Esophagus muscularis mucosa (tissue), 4 donors: ENCODE measurements around the gene HS3ST5. TPM values are rescaled to one million over a fixed set of nuclear protein-coding genes. Genes with fewer than 3 reads are reported as not detected.

Experiments
- DNase-seq: peaks from one replicate; pipeline ENCODE4 v3.0.0-alpha.2; 2017; ENCODE audit errors: extremely low spot score
- H3K27ac ChIP-seq, 4 donors: fragments of 200-600 bp; sonication (generic); replicated peaks in 1 of 4; 1 replicate in 3 of 4; 2 replicates in 1 of 4; pipeline ENCODE4 v1.5.1; 2016 to 2019; ENCODE audit warnings: mild to moderate bottlenecking in 1 of 4
- H3K27me3 ChIP-seq, 4 donors: fragments of 200-600 bp; sonication (generic); one replicate each; pipeline versions ENCODE4 v1.5.1 to v1.6.0; 2016 to 2019
- H3K36me3 ChIP-seq, 4 donors: fragments of 200-600 bp; sonication (generic); one replicate each; pipeline ENCODE4 v1.5.1; 2016 to 2019
- H3K4me1 ChIP-seq, 4 donors: fragments of 200-600 bp; sonication (generic); one replicate each; pipeline ENCODE4 v1.5.1; 2016 to 2019
- H3K4me3 ChIP-seq, 4 donors: fragments of 200-600 bp; sonication (generic); 1 replicate in 2 of 4; 2 replicates in 2 of 4; pipeline ENCODE4 v1.5.1; 2016 to 2019; ENCODE audit warnings: mild to moderate bottlenecking in 4 of 4, moderate library complexity in 1 of 4
- H3K9me3 ChIP-seq, 4 donors: fragments of 200-600 bp; sonication (generic); 1 replicate in 3 of 4; 2 replicates in 1 of 4; pipeline ENCODE4 v1.5.1; 2016 to 2019
- EP300 ChIP-seq: sonication (generic); formaldehyde crosslinking; IDR thresholded peaks from one replicate; pipeline ENCODE4 v1.6.1; 2017; ENCODE audit warnings: antibody characterized with exemption
- POLR2A ChIP-seq: fragments of 450-650 bp; IDR thresholded peaks from one replicate; pipeline ENCODE4 v1.6.1; 2017; ENCODE audit warnings: antibody characterized with exemption, moderate library complexity, mild to moderate bottlenecking, low read depth
- POLR2AphosphoS5 ChIP-seq, 2 donors: sonication (generic); formaldehyde crosslinking; IDR thresholded peaks; one replicate each; pipeline ENCODE4 v1.6.1; 2017; ENCODE audit warnings: antibody characterized with exemption in 2 of 2
- WGBS: methylation state at CpG from one replicate; pipeline ENCODE4 v1.1.5; 2018; 5-methylcytosine and 5-hydroxymethylcytosine counted together
- intact Hi-C: fragments of 100-400 bp; cut with DNase I; formaldehyde crosslinking; loops from one replicate; pipeline ENCODE4 v1.15.1; 2023
- total RNA-seq, 4 donors: library from RNA; depleted of rRNA; stranded (reverse); fragments of >200 nt; gene quantifications; one replicate each; pipeline versions ENCODE4 v1.1.0 to v1.2.1, GENCODE V29; 2016
- TF ChIP-seq, protein P1 (sequence below), 3 experiments: fragments of 200-600 bp in 2 of 3; fragments of 450-650 bp in 1 of 3; sonication (generic) in 2 of 3; IDR thresholded peaks; one replicate each; pipeline ENCODE4 v1.5.1; 2017 to 2019; ENCODE audit warnings: antibody characterized with exemption in 3 of 3, mild to moderate bottlenecking in 2 of 3, moderate library complexity in 1 of 3

HS3ST5 gene
- total RNA-seq, 4 donors from 2014 or later: 0.13 to 0.33 TPM; not detected in 2

GRCh38 chr6:114291428-114291827 lies 51.4 kb downstream of the HS3ST5 start:
- no peak for DNase-seq
- no peaks in the 10 kb centered on the region for H3K4me1 ChIP-seq
- H3K4me3 ChIP-seq: no peak overlapping the region
- TF ChIP-seq, protein P1, sequence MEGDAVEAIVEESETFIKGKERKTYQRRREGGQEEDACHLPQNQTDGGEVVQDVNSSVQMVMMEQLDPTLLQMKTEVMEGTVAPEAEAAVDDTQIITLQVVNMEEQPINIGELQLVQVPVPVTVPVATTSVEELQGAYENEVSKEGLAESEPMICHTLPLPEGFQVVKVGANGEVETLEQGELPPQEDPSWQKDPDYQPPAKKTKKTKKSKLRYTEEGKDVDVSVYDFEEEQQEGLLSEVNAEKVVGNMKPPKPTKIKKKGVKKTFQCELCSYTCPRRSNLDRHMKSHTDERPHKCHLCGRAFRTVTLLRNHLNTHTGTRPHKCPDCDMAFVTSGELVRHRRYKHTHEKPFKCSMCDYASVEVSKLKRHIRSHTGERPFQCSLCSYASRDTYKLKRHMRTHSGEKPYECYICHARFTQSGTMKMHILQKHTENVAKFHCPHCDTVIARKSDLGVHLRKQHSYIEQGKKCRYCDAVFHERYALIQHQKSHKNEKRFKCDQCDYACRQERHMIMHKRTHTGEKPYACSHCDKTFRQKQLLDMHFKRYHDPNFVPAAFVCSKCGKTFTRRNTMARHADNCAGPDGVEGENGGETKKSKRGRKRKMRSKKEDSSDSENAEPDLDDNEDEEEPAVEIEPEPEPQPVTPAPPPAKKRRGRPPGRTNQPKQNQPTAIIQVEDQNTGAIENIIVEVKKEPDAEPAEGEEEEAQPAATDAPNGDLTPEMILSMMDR (IDR thresholded peaks at IDR 0.05): no peak
- no peak for TF ChIP-seq EP300
- TF ChIP-seq POLR2AphosphoS5 (IDR thresholded peaks at IDR 0.05): no peak
- no peak for TF ChIP-seq POLR2A
- intact Hi-C loops: no loop called here
- no peak overlapping the region for H3K27ac ChIP-seq
- WGBS: 85% methylated on average over 2 of the region's 2 CpGs
- no peaks in the 10 kb centered on the region for H3K27me3 ChIP-seq
- no peaks in the 10 kb centered on the region for H3K9me3 ChIP-seq
- no peaks in the 10 kb centered on the region for H3K36me3 ChIP-seq

GRCh38 chr6:114290864-114291263 lies 52.0 kb downstream of the HS3ST5 start:
- Histone ChIP-seq H3K27ac (no peak overlapping the region), H3K27me3 (no peaks in the 10 kb centered on the region), H3K9me3 (no peaks in the 10 kb centered on the region), H3K4me3 (no peak overlapping the region), H3K4me1 (no peaks in the 10 kb centered on the region), H3K36me3 (no peaks in the 10 kb centered on the region)
- intact Hi-C loops: no loop called here
- TF ChIP-seq POLR2AphosphoS5 (IDR thresholded peaks at IDR 0.05) (no peak), POLR2A (no peak)
- no peak for DNase-seq
- WGBS: 94% methylated on average over 3 of the region's 3 CpGs

DNA sequence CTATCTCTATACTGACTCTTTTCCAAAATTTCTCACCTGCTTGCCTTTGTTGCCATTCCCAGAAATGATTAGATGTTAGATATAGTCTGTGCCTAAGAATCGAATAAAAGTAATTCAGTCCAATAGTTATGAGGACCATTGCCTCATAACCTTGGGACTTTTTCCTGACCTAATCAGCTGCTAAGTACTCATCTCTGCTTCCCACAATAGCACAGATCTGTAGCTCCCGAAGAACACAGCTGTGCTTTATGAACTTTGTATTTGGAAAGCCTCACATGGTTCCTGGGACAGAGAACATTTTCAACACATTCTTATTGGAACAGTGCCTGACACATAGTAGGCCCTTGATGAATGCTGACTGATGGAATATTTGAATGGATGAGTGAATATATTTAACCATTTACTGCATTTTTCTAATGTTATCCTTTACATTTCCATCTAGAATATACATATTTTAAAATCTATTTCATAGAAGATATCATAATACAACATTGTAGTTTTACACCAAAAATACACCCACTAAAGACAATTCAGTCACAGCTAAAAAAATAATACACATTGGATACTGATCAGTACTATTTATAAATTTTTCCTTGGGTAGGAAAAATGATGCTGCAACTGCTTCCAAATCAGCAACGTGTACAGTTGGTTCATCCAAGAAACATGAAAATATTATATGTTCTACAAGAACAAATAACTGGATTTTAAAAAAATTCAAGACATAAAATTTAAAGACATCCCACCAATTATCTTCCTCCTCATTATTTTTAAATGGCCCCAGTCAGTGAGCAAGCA lies 53.9 kb downstream of the HS3ST5 start:
- WGBS: 85% methylated on average over 3 of the region's 3 CpGs
- no peak overlapping the region for H3K4me3 ChIP-seq
- no peak overlapping the region for H3K27ac ChIP-seq
- no peaks in the 10 kb centered on the region for H3K9me3 ChIP-seq
- no peaks in the 10 kb centered on the region for H3K4me1 ChIP-seq
- intact Hi-C loops: no loop called here
- no peaks in the 10 kb centered on the region for H3K27me3 ChIP-seq
- no peak for DNase-seq
- TF ChIP-seq POLR2AphosphoS5 (IDR thresholded peaks at IDR 0.05): no peak
- no peak for TF ChIP-seq POLR2A
- TF ChIP-seq, protein P1 (IDR thresholded peaks at IDR 0.05): no peak
- no peak for TF ChIP-seq EP300
- H3K36me3 ChIP-seq: no peaks in the 10 kb centered on the region

- Histone ChIP-seq H3K27ac (no peak overlapping the region), H3K4me1 (no peaks in the 10 kb centered on the region), H3K4me3 (no peak overlapping the region), H3K9me3 (no peaks in the 10 kb centered on the region), H3K27me3 (no peaks in the 10 kb centered on the region), H3K36me3 (no peaks in the 10 kb centered on the region)
- 76% methylated on average over 2 of the region's 2 CpGs for WGBS
- no peak for DNase-seq
- TF ChIP-seq EP300: no peak
- no peak for TF ChIP-seq POLR2AphosphoS5 (IDR thresholded peaks at IDR 0.05)
- TF ChIP-seq, protein P1 (IDR thresholded peaks at IDR 0.05): no peak
- TF ChIP-seq POLR2A: no peak
- intact Hi-C loops: no loop called here
These were observed 55.4 kb downstream of the HS3ST5 start for GRCh38 chr6:114287461-114287860.

GRCh38 chr6:114286211-114286610 lies 56.6 kb downstream of the HS3ST5 start:
- 90% methylated on average over 2 of the region's 2 CpGs for WGBS
- Histone ChIP-seq H3K36me3 (no peaks in the 10 kb centered on the region), H3K9me3 (no peaks in the 10 kb centered on the region), H3K27me3 (no peaks in the 10 kb centered on the region), H3K4me3 (no peak overlapping the region), H3K27ac (no peak overlapping the region), H3K4me1 (no peaks in the 10 kb centered on the region)
- DNase-seq: no peak
- intact Hi-C loops: no loop called here
- no peak for TF ChIP-seq POLR2AphosphoS5 (IDR thresholded peaks at IDR 0.05)
- TF ChIP-seq POLR2A: no peak
- no peak for TF ChIP-seq EP300
- TF ChIP-seq, protein P1 (IDR thresholded peaks at IDR 0.05): no peak
